Peyer's patch (tissue), 4 donors: ENCODE data around the gene ATG101. TPM values are rescaled to one million over a fixed set of nuclear protein-coding genes. Genes with fewer than 3 reads are reported as not detected.

Experiments
- DNase-seq, 3 donors: peaks; one replicate each; pipeline ENCODE4 v3.0.0-alpha.2; 2017 to 2019
- H3K27ac ChIP-seq, 4 donors: fragments of 200-600 bp; sonication (generic); one replicate each; pipeline ENCODE4 v1.5.1; 2016 to 2019
- H3K27me3 ChIP-seq, 2 donors: fragments of 200-600 bp; sonication (generic); one replicate each; pipeline ENCODE4 v1.5.1; 2019
- H3K36me3 ChIP-seq, 3 donors: fragments of 200-600 bp; sonication (generic); one replicate each; pipeline ENCODE4 v1.5.1; 2016 to 2019
- H3K4me1 ChIP-seq, 4 donors: fragments of 200-600 bp; sonication (generic); one replicate each; pipeline ENCODE4 v1.5.1; 2016 to 2019
- H3K4me3 ChIP-seq, 4 donors: fragments of 200-600 bp; sonication (generic); 1 replicate in 3 of 4; 2 replicates in 1 of 4; pipeline ENCODE4 v1.5.1; 2016 to 2019; ENCODE audit warnings: mild to moderate bottlenecking in 1 of 4
- H3K9me3 ChIP-seq, 4 donors: fragments of 200-600 bp; sonication (generic); one replicate each; pipeline ENCODE4 v1.5.1; 2016 to 2019; ENCODE audit warnings: mild to moderate bottlenecking in 1 of 4
- CTCF ChIP-seq, 6 experiments: fragments of 450-650 bp in 4 of 6; fragments of 200-600 bp in 2 of 6; sonication (generic) in 1 of 6; IDR thresholded peaks; one replicate each; pipeline ENCODE4 v1.5.1; 2017 to 2019; ENCODE audit warnings: antibody characterized with exemption in 6 of 6, mild to moderate bottlenecking in 3 of 6, moderate library complexity in 1 of 6
- POLR2A ChIP-seq, 2 donors: fragments of 450-650 bp; IDR thresholded peaks; one replicate each; pipeline ENCODE4 v1.5.1; 2017; ENCODE audit warnings: antibody characterized with exemption in 2 of 2, mild to moderate bottlenecking in 2 of 2, moderate library complexity in 2 of 2
- total RNA-seq, 4 donors: library from RNA; depleted of rRNA; stranded (reverse); fragments of >200 nt; gene quantifications; one replicate each; pipeline ENCODE4 v1.1.0, GENCODE V29; 2016

ATG101 gene
- total RNA-seq, 4 donors from 2014 or later, result 31.5 to 39.6 (median 33.9) TPM

DNA sequence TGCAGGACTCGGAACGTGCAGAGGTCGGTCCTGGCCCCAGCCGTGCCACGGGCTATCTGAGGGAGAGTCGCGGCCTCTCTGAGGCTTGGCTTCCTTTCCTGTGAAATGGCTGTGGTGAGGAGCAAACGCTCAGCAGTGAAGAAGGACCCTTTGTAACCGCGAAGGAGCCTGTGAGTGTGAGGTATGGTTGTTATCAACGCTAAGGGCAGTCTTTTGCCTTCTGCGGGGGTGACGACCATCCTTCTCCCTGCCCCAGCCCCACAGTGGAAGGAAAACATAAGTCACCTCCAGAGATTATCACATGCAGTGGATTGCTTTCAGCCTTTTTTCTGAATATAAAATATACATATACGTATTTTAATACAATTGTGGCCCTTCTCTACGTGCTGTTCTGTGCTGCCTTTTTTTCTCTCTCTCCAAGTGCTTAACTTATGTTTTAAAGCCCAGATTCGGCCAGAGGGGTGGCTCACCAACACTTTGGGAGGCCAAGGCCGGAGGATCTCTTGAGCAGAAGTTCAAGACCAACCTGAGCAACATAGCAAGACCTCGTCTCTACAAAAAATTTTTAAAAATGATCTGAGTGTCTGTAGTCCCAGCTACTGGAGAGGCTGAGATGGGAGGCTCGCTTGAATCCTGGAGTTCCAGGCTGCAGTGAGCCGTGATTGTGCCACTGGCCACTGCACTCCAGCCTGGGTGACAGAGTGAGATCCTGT lies 45.6 kb upstream of the ATG101 start:
- Histone ChIP-seq H3K9me3 (no peaks in the 10 kb centered on the region), H3K36me3 (no peaks in the 10 kb centered on the region), H3K4me3 (peak overlapping the region; percentile 42 to 65 (median 59)), H3K27ac (peak overlapping the region; percentile 67 to 92 (median 82)), H3K27me3 (no peaks in the 10 kb centered on the region), H3K4me1 (peaks cover 0 to 23% (median 10%) of the 10 kb centered on the region in 4 donors)
- TF ChIP-seq POLR2A (IDR thresholded peaks at IDR 0.05), result no peak
- no peak for TF ChIP-seq CTCF (IDR thresholded peaks at IDR 0.05)
- no peak for DNase-seq

GRCh38 chr12:52024845-52025230 lies 44.9 kb upstream of the ATG101 start:
- H3K27ac ChIP-seq, result peak overlapping the region; percentile 67 to 92 (median 82)
- H3K4me1 ChIP-seq, result peaks cover 0 to 23% (median 10%) of the 10 kb centered on the region in 4 donors
- no peaks in the 10 kb centered on the region for H3K27me3 ChIP-seq
- DNase-seq, result peak; percentile 47 to 87 (median 80)
- H3K4me3 ChIP-seq, result peak overlapping the region; percentile 5 to 65 (median 23)
- no peaks in the 10 kb centered on the region for H3K9me3 ChIP-seq
- H3K36me3 ChIP-seq, result no peaks in the 10 kb centered on the region
- TF ChIP-seq CTCF (IDR thresholded peaks at IDR 0.05), result peak in 1 of 6 experiments; percentile 6
- peak; percentile 18 to 70 for TF ChIP-seq POLR2A (IDR thresholded peaks at IDR 0.05)

GRCh38 chr12:52026263-52026662 lies 43.5 kb upstream of the ATG101 start:
- Histone ChIP-seq H3K36me3 (no peaks in the 10 kb centered on the region), H3K4me1 (peaks cover 0 to 23% (median 8%) of the 10 kb centered on the region in 4 donors), H3K27me3 (no peaks in the 10 kb centered on the region), H3K4me3 (no peak overlapping the region), H3K9me3 (no peaks in the 10 kb centered on the region), H3K27ac (peak overlapping the region in 3 of 4 donors; percentile 25 to 92 (median 87))
- TF ChIP-seq POLR2A (IDR thresholded peaks at IDR 0.05), result no peak
- no peak for TF ChIP-seq CTCF (IDR thresholded peaks at IDR 0.05)
- DNase-seq, result no peak

DNA sequence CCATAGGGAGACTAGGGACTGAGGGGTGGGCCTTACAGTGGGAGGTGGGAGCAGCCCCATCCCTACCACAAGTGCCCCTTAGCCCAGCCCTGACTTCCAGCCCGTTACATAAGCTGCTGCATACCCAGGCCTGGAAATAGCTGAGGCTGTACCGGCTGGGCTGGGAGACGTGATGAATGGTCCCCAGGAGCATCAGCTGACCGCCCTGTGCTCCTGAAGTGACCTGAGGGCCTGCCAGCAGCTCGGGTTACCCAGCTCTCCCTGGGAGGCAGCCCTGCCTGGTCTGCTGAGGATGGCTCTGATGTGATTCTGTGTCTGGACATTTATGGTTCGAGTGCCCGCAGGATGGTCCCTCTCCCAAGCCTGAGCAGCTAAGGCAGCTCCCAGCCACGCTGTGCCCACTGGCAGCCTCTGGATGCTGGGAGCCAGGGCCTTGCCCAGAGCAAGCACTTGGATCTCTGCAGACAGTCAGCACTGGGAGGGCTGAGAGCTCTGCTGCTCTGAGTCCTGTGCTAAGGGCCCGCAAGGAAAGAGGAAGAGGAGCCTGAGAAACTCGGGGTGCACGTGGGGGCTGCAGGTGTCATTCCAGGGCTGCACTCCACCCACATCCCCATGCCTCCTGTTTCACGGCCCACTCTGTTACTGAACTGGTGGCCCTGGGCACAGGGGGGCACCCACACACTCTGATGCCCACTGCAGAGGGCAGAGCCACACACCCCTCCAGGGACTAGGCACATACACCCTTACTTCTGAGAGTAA lies 42.5 kb upstream of the ATG101 start:
- Histone ChIP-seq H3K27ac (peak overlapping the region in 2 of 4 donors; percentile 87 to 92), H3K4me1 (peaks cover 0 to 28% (median 8%) of the 10 kb centered on the region in 4 donors)

DNA sequence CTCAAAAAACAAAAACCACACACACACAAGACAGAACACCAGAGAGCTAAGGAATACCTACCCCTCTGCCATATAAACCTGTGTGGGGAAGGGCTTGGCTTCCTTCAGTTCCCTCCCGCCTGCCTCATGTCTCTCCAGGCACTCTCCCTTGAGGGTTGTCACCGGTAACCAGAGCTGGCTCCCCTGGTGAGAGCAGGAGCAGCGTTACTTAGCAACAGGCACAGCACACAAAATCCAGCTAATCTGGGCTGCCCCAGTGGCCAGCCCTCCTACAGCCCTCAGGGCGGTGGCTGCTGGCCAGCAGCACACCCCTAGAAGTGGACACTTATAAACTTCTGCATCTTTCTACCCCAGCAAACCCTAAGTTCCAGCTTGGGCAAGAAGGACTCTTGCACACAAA lies 40.1 kb upstream of the ATG101 start:
- TF ChIP-seq POLR2A (IDR thresholded peaks at IDR 0.05), result no peak
- TF ChIP-seq CTCF (IDR thresholded peaks at IDR 0.05), result no peak
- no peak overlapping the region for H3K4me3 ChIP-seq
- no peak overlapping the region for H3K27ac ChIP-seq
- H3K36me3 ChIP-seq, result no peaks in the 10 kb centered on the region
- no peaks in the 10 kb centered on the region for H3K27me3 ChIP-seq
- no peak for DNase-seq
- H3K9me3 ChIP-seq, result no peaks in the 10 kb centered on the region
- H3K4me1 ChIP-seq, result peaks cover 0 to 21% (median 12%) of the 10 kb centered on the region in 4 donors

More for the DNA sequence above, 42.5 kb upstream of the ATG101 start:
- DNase-seq, result no peak
- Histone ChIP-seq H3K36me3 (no peaks in the 10 kb centered on the region), H3K9me3 (no peaks in the 10 kb centered on the region), H3K27me3 (no peaks in the 10 kb centered on the region), H3K4me3 (no peak overlapping the region)
- TF ChIP-seq POLR2A (IDR thresholded peaks at IDR 0.05), result no peak
- TF ChIP-seq CTCF (IDR thresholded peaks at IDR 0.05), result no peak
